Gastroesophageal sphincter (tissue), 4 donors: ENCODE measurements around the gene AMY2B. TPM values are rescaled to one million over a fixed set of nuclear protein-coding genes. Genes with fewer than 3 reads are reported as not detected.

Source experiments
- ATAC-seq: fragments of 150-250 bp; one replicate; pipeline ENCODE4 v1.9.1; 2016; ENCODE audit warnings: mild to moderate bottlenecking, moderate library complexity
- H3K27ac ChIP-seq, 4 donors: fragments of 200-600 bp; sonication (generic) in 3 of 4; 1 replicate in 3 of 4; 2 replicates in 1 of 4; pipeline ENCODE4 v1.5.1; 2016 to 2019
- H3K27me3 ChIP-seq: fragments of 200-600 bp; sonication (generic); one replicate; pipeline ENCODE4 v1.5.1; 2019
- H3K36me3 ChIP-seq, 2 donors: fragments of 200-600 bp; sonication (generic); one replicate each; pipeline ENCODE4 v1.5.1; 2019; ENCODE audit warnings: control low read depth in 1 of 2
- H3K4me1 ChIP-seq, 3 donors: fragments of 200-600 bp; sonication (generic); 1 replicate in 2 of 3; 2 replicates in 1 of 3; pipeline ENCODE4 v1.5.1; 2016 to 2019; ENCODE audit warnings: control low read depth in 2 of 3
- H3K4me3 ChIP-seq, 2 donors: fragments of 200-600 bp; sonication (generic); one replicate each; pipeline ENCODE4 v1.5.1; 2019; ENCODE audit warnings: mild to moderate bottlenecking in 1 of 2, moderate library complexity in 1 of 2
- H3K9me3 ChIP-seq, 3 donors: fragments of 200-600 bp; sonication (generic); one replicate each; pipeline ENCODE4 v1.5.1; 2017 to 2019; ENCODE audit warnings: control low read depth in 2 of 3
- EP300 ChIP-seq: sonication (generic); formaldehyde crosslinking; IDR thresholded peaks from one replicate; pipeline ENCODE4 v1.6.1; 2017; ENCODE audit warnings: antibody characterized with exemption, mild to moderate bottlenecking
- POLR2A ChIP-seq, 2 donors: fragments of 450-650 bp; IDR thresholded peaks; one replicate each; pipeline ENCODE4 v1.6.1; 2017; ENCODE audit warnings: antibody characterized with exemption in 2 of 2, mild to moderate bottlenecking in 2 of 2, moderate library complexity in 1 of 2
- POLR2AphosphoS5 ChIP-seq: sonication (generic); formaldehyde crosslinking; IDR thresholded peaks from one replicate; pipeline ENCODE4 v1.6.1; 2017; ENCODE audit warnings: antibody characterized with exemption
- WGBS, 2 donors: methylation state at CpG; one replicate each; pipeline ENCODE4 v1.1.5; 2018; ENCODE audit warnings: low coverage in 1 of 2; 5-methylcytosine and 5-hydroxymethylcytosine counted together
- total RNA-seq, 4 donors: library from RNA; depleted of rRNA; stranded (reverse); fragments of >200 nt; gene quantifications; one replicate each; pipeline ENCODE4 v1.1.0, GENCODE V29; 2016
- TF ChIP-seq, protein P1 (sequence below), 4 experiments: fragments of 200-600 bp in 2 of 4; fragments of 450-650 bp in 2 of 4; sonication (generic) in 1 of 4; IDR thresholded peaks; one replicate each; pipeline ENCODE4 v1.5.1; 2017 to 2019; ENCODE audit warnings: antibody characterized with exemption in 4 of 4, mild to moderate bottlenecking in 2 of 4, moderate library complexity in 2 of 4

The AMY2B gene
- total RNA-seq, 4 donors from 2014 or later: 31.4 to 59.6 (median 44.3) TPM

- no peak overlapping the region for H3K27ac ChIP-seq
- 73 to 100% methylated on average over 2 to 5 of the region's 8 CpGs for WGBS, 2 donors
- H3K4me1 ChIP-seq: peaks cover 5 to 60% (median 10%) of the 10 kb centered on the region in 3 donors
- ATAC-seq: no peak
- no peak overlapping the region for H3K4me3 ChIP-seq
- H3K36me3 ChIP-seq: peaks cover 0 to 38% of the 10 kb centered on the region in 2 donors
- TF ChIP-seq POLR2A (IDR thresholded peaks at IDR 0.05) (no peak), POLR2AphosphoS5 (no peak), EP300 (no peak)
- TF ChIP-seq, protein P1, sequence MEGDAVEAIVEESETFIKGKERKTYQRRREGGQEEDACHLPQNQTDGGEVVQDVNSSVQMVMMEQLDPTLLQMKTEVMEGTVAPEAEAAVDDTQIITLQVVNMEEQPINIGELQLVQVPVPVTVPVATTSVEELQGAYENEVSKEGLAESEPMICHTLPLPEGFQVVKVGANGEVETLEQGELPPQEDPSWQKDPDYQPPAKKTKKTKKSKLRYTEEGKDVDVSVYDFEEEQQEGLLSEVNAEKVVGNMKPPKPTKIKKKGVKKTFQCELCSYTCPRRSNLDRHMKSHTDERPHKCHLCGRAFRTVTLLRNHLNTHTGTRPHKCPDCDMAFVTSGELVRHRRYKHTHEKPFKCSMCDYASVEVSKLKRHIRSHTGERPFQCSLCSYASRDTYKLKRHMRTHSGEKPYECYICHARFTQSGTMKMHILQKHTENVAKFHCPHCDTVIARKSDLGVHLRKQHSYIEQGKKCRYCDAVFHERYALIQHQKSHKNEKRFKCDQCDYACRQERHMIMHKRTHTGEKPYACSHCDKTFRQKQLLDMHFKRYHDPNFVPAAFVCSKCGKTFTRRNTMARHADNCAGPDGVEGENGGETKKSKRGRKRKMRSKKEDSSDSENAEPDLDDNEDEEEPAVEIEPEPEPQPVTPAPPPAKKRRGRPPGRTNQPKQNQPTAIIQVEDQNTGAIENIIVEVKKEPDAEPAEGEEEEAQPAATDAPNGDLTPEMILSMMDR (IDR thresholded peaks at IDR 0.05): no peak
- H3K27me3 ChIP-seq: no peaks in the 10 kb centered on the region
- no peaks in the 10 kb centered on the region for H3K9me3 ChIP-seq
Measured at GRCh38 chr1:103529746-103530145, 41.6 kb upstream of the AMY2B start.

DNA sequence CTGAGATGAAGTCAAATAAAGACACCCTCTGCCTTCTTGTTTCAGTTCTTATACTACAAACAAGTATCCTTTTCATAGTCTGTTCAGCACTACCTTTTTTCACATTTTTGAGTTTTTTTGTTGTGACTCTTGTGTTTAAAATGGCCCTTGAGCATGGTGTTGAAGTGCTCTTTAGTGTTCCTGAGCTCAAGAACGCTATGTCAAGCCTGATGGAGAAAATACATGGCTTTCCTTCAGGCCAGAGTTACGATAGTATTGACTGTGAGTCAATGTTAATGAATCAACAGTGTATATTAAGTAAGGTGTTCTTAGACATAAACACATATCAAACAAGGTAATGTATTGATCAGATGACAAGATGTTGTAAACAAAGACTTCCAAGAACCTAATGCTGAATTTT lies 33.2 kb upstream of the AMY2B start:
- H3K9me3 ChIP-seq: no peaks in the 10 kb centered on the region
- H3K4me1 ChIP-seq: no peaks in the 10 kb centered on the region
- peaks cover 11 to 91% of the 10 kb centered on the region in 2 donors for H3K36me3 ChIP-seq
- H3K4me3 ChIP-seq: no peak overlapping the region
- H3K27me3 ChIP-seq: no peaks in the 10 kb centered on the region
- no peak for ATAC-seq
- WGBS, 2 donors: 94 to 100% methylated on average over 2 of the region's 2 CpGs
- TF ChIP-seq, protein P1 (IDR thresholded peaks at IDR 0.05): no peak
- TF ChIP-seq POLR2AphosphoS5 (no peak), POLR2A (IDR thresholded peaks at IDR 0.05) (no peak), EP300 (no peak)
- no peak overlapping the region for H3K27ac ChIP-seq

DNA sequence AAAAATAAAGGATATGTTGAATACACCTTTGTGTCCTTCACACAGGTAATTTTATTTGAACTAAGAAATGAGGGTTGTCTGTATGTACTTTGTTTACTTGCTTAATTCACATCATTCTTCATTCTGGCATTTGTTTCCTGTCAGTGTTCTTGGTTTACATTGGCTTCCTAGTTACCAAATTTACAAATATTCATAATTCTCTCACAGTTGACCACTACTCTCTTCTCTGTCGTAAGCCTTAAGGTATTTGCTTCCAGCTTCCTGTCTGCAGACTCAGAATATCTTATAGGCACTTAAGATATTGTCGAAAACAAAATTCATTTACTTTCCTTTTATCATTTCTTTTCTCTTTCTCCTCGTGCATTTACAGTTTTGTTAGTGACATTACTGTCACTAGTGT lies 30.0 kb upstream of the AMY2B start:
- no peak for ATAC-seq
- TF ChIP-seq EP300 (no peak), POLR2A (IDR thresholded peaks at IDR 0.05) (no peak), POLR2AphosphoS5 (no peak)
- TF ChIP-seq, protein P1 (IDR thresholded peaks at IDR 0.05): no peak
- 46 to 47% methylated on average over 2 to 3 of the region's 3 CpGs for WGBS, 2 donors

GRCh38 chr1:103546496-103546895 lies 24.9 kb upstream of the AMY2B start:
- H3K27me3 ChIP-seq: no peaks in the 10 kb centered on the region
- TF ChIP-seq, protein P1 (IDR thresholded peaks at IDR 0.05): no peak
- TF ChIP-seq POLR2AphosphoS5: no peak
- no peak for TF ChIP-seq POLR2A (IDR thresholded peaks at IDR 0.05)
- no peak for TF ChIP-seq EP300
- ATAC-seq: no peak
- WGBS, 2 donors: 100% methylated on average over 1 of the region's 1 CpG
- no peak overlapping the region for H3K4me3 ChIP-seq
- H3K36me3 ChIP-seq: peaks cover 10 to 94% of the 10 kb centered on the region in 2 donors
- H3K27ac ChIP-seq: no peak overlapping the region
- no peaks in the 10 kb centered on the region for H3K9me3 ChIP-seq
- no peaks in the 10 kb centered on the region for H3K4me1 ChIP-seq

More for the DNA sequence above, 30.0 kb upstream of the AMY2B start:
- no peak overlapping the region for H3K4me3 ChIP-seq
- no peaks in the 10 kb centered on the region for H3K9me3 ChIP-seq
- no peaks in the 10 kb centered on the region for H3K27me3 ChIP-seq
- H3K27ac ChIP-seq: no peak overlapping the region
- no peaks in the 10 kb centered on the region for H3K4me1 ChIP-seq
- peaks cover 11 to 94% of the 10 kb centered on the region in 2 donors for H3K36me3 ChIP-seq

- ATAC-seq: no peak
- Histone ChIP-seq H3K4me3 (no peak overlapping the region), H3K9me3 (no peaks in the 10 kb centered on the region), H3K36me3 (peaks cover 9 to 94% of the 10 kb centered on the region in 2 donors), H3K27me3 (no peaks in the 10 kb centered on the region), H3K4me1 (no peaks in the 10 kb centered on the region), H3K27ac (no peak overlapping the region)
- 75% methylated on average over 3 of the region's 3 CpGs; no CpG with 5 or more reads in 1 of the 2 donors for WGBS, 2 donors
- TF ChIP-seq POLR2AphosphoS5 (no peak), POLR2A (IDR thresholded peaks at IDR 0.05) (no peak), EP300 (no peak)
- TF ChIP-seq, protein P1 (IDR thresholded peaks at IDR 0.05): no peak
Measured at GRCh38 chr1:103547840-103548239, 23.5 kb upstream of the AMY2B start.
